Left colon (tissue), 2 donors: ENCODE data around the gene RALGPS1. TPM values are rescaled to one million over a fixed set of nuclear protein-coding genes. Genes with fewer than 3 reads are reported as not detected.

Experiments
- ATAC-seq: fragments of 200-7000 bp; cut with Tn5 transposase; one replicate; pipeline ENCODE4 v1.9.1; 2020; ENCODE audit warnings: mild to moderate bottlenecking, moderate library complexity
- DNase-seq, 2 donors: peaks; one replicate each; pipeline ENCODE4 v3.0.0-alpha.2; 2020
- intact Hi-C, 2 donors: fragments of 100-400 bp; cut with DNase I in 1 of 2; cut with micrococcal nuclease in 1 of 2; formaldehyde crosslinking; loops; one replicate each; pipeline versions ENCODE4 v1.11.2 to v1.14.0; 2022; cut with DNase I, micrococcal nuclease
- total RNA-seq, 2 donors: library from RNA; stranded (reverse); fragmentation: NEBNext Ultra II Directional; extraction: Animal tissue kit (Norgen Biotek cat#: 25700); gene quantifications; one replicate each; pipeline ENCODE4 v1.2.1, GENCODE V29; 2021
- donor health status: DM: no; HTN: no; CAD: no.
- donor health status: DM: yes; HTN: yes; CAD: no.

Gene RALGPS1
- total RNA-seq, 2 donors from 2014 or later: 32.7 to 46.5 TPM

GRCh38 chr9:127059765-127060361, 145.3 kb downstream of the RALGPS1 start:
- DNase-seq: no peak
- intact Hi-C loops: no loop called here
- ATAC-seq: no peak

GRCh38 chr9:127061411-127061810, 146.8 kb downstream of the RALGPS1 start:
- intact Hi-C loops: no loop called here
- no peak for DNase-seq
- no peak for ATAC-seq

- no peak for ATAC-seq
- intact Hi-C loops: no loop called here
Observed at GRCh38 chr9:127064335-127064734, 149.8 kb downstream of the RALGPS1 start.

GRCh38 chr9:127065592-127065991, 151.0 kb downstream of the RALGPS1 start:
- intact Hi-C loops: no loop called here
- no peak for DNase-seq
- ATAC-seq: no peak

More at GRCh38 chr9:127064335-127064734, 149.8 kb downstream of the RALGPS1 start:
- DNase-seq: no peak

GRCh38 chr9:127066060-127066850, 151.7 kb downstream of the RALGPS1 start:
- ATAC-seq: no peak
- DNase-seq: no peak
- intact Hi-C loops: no loop called here

GRCh38 chr9:127066851-127067136, 152.2 kb downstream of the RALGPS1 start:
- no peak for DNase-seq
- ATAC-seq: no peak
- intact Hi-C loops: no loop called here

- DNase-seq (no peak), ATAC-seq (no peak)
- intact Hi-C loops: no loop called here
Observed at GRCh38 chr9:127067603-127068220, 153.1 kb downstream of the RALGPS1 start.

GRCh38 chr9:127074561-127075548, 160.3 kb downstream of the RALGPS1 start:
- intact Hi-C loops: no loop called here
- DNase-seq (no peak), ATAC-seq (no peak)

GRCh38 chr9:127075624-127076372, 161.2 kb downstream of the RALGPS1 start:
- intact Hi-C loops: no loop called here
- no peak for ATAC-seq
- no peak for DNase-seq

GRCh38 chr9:127076860-127077643, 162.5 kb downstream of the RALGPS1 start:
- intact Hi-C loops: no loop called here
- no peak for ATAC-seq
- DNase-seq: no peak

- ATAC-seq (no peak), DNase-seq (no peak)
- intact Hi-C loops: no loop called here
Observed at GRCh38 chr9:127077644-127077946, 163.0 kb downstream of the RALGPS1 start.

- intact Hi-C loops: no loop called here
- DNase-seq (no peak), ATAC-seq (no peak)
Observed at GRCh38 chr9:127078336-127078735, 163.8 kb downstream of the RALGPS1 start.

GRCh38 chr9:127078988-127079387, 164.4 kb downstream of the RALGPS1 start:
- intact Hi-C loops: no loop called here
- DNase-seq (no peak), ATAC-seq (peak; percentile 68)

GRCh38 chr9:127079446-127080140, 165.0 kb downstream of the RALGPS1 start:
- ATAC-seq (peak; percentile 34), DNase-seq (no peak)

GRCh38 chr9:127081250-127082185, 166.9 kb downstream of the RALGPS1 start:
- intact Hi-C loops: no loop called here
- ATAC-seq (no peak), DNase-seq (no peak)

More at GRCh38 chr9:127079446-127080140, 165.0 kb downstream of the RALGPS1 start:
- intact Hi-C loops: no loop called here
